Bronchial epithelial cell (primary cell): ENCODE measurements around the gene EN1. TPM values are rescaled to one million over a fixed set of nuclear protein-coding genes. Genes with fewer than 3 reads are reported as not detected.

Experiments used
- DNase-seq: peaks from one replicate; pipeline ENCODE4 v3.0.0-alpha.2; 2010; ENCODE audit warnings: low read depth
- FAIRE-seq: peaks from 2 replicates; lab custom pipeline; 2011; peaks lifted over from hg19 to GRCh38; lab: Jason Lieb, UNC
- H3K27me3 ChIP-seq: 2 replicates; pipeline ENCODE4 v1.5.1; 2011; ENCODE audit warnings: low read length; ENCODE audit not compliant: control insufficient read depth, insufficient read depth
- H3K36me3 ChIP-seq: 2 replicates; pipeline ENCODE4 v1.5.1; 2011; ENCODE audit warnings: low read length; ENCODE audit not compliant: control insufficient read depth, insufficient read depth
- H3K4me3 ChIP-seq: 2 replicates; pipeline ENCODE4 v1.5.1; 2011; ENCODE audit warnings: mild to moderate bottlenecking, low read depth, low read length, control low read depth
- total RNA-seq: library from RNA; depleted of rRNA; stranded (reverse); fragments of >200 nt; gene quantifications from 2 replicates; pipeline ENCODE4 v1.2.1, GENCODE V29; 2014
- TF ChIP-seq, protein P1 (sequence below): IDR thresholded peaks from 2 replicates; pipeline ENCODE4 v1.5.1; 2011; ENCODE audit warnings: mild to moderate bottlenecking, moderate library complexity, low read length, control low read depth, inconsistent platforms; ENCODE audit not compliant: insufficient read depth, severe bottlenecking

Gene EN1
- total RNA-seq, 1 donor from 2014 or later, result not detected

DNA sequence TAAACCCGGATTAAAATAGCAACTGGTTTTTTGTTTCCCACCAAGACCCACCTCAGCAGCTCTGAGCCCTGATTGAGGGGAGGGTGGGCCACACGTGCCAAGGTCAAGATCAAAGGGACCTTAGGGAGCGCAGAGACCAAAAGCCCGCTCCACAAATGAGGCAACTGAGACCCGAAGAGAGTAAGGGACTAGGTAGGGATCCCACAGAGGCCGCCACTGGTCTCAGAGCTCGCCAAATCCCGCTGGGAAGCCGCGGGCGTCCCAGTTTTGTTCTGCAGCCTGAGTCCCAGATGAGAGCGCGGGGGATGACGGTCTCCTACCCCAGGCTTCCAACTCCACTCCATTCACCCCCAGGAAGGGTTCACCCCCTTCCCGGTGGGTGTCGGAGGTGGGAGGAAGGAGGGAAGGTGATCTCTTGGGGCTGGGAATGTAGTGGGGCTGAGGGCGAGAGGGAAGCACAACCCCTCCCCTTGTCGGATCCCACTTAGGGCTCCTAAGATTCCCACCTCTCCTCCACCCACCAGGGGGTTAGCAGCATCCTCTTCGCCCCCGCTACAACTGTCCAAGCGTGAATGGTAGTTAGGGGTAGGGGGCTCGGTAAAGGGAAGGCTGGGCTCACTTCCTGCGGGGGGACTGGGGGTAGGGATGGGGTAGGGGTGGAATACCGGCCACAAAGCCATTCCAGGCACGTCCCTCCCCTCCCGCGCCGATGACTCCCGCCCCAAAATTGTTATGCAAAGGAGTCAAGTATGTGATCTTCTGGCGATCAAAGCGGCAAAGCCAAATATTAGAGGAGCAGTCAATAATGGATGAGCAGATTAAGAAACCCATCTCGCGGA, 7.3 kb upstream of the EN1 start:
- H3K4me3 ChIP-seq, result no peak overlapping the region
- DNase-seq (no peak), FAIRE-seq (no peak)
- TF ChIP-seq, protein P1, sequence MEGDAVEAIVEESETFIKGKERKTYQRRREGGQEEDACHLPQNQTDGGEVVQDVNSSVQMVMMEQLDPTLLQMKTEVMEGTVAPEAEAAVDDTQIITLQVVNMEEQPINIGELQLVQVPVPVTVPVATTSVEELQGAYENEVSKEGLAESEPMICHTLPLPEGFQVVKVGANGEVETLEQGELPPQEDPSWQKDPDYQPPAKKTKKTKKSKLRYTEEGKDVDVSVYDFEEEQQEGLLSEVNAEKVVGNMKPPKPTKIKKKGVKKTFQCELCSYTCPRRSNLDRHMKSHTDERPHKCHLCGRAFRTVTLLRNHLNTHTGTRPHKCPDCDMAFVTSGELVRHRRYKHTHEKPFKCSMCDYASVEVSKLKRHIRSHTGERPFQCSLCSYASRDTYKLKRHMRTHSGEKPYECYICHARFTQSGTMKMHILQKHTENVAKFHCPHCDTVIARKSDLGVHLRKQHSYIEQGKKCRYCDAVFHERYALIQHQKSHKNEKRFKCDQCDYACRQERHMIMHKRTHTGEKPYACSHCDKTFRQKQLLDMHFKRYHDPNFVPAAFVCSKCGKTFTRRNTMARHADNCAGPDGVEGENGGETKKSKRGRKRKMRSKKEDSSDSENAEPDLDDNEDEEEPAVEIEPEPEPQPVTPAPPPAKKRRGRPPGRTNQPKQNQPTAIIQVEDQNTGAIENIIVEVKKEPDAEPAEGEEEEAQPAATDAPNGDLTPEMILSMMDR, result no peak
- H3K27me3 ChIP-seq, result peaks cover 91% of the 10 kb centered on the region
- no peaks in the 10 kb centered on the region for H3K36me3 ChIP-seq

DNA sequence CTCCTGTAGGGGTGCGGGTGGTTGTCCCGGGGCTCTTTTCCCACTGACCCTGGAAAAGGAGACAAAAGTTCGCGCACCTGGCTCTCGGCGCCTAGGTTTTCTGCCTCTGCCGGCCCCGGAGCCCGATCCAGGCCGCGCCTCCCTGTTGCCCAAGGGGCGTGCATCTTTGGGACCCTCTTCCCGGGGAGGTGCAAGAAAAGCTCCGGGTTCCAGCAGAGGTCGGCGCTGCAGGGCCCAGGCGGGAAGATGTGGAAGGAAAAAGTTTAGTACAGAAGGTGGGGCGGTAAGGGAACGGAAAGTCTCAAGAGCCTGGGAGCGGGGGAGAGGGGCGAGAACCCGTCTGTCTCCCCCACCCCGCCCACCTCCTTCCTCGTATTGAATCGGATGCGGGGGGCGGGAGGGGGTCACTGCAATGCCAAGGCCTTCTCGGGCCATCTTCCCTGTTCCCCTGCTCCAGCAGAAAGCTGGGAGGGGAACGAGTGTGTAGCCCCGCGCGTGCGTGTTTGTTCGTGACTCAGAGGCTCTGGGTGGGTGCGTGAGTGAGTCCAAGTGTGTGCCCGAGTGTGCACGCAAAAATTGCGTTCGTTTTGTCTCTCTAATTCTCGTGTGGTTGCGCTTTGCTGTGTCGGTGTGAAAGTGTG, 6.3 kb upstream of the EN1 start:
- no peak for FAIRE-seq
- TF ChIP-seq, protein P1, result no peak

DNA sequence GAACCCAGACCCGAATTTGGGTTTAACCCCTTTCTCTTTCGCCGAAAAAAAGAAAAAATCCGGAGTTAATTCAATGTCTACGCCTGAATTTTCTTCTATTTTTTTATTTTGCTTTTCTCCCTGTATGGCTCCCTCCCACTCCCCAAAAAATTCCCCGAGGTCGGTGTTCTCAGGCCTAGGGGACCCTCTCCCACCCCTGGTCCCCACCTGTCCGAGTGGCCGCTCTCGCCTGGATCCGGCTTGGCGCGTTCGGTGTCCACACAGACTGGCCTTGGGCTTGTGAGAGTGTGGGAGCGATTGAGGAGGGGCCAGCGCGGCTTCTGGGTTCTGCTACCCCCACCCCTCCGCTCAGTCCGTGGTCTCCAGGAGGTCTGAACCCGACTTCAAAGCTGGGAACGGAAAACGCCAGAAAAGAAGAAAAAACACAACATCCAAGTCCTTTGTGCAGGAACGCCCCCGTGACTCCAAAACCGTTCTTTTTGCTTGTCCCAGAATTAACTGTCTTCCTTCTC, 5.7 kb upstream of the EN1 start:
- peaks cover 92% of the 10 kb centered on the region for H3K27me3 ChIP-seq
- no peak overlapping the region for H3K4me3 ChIP-seq
- no peak for FAIRE-seq
- no peak for DNase-seq
- TF ChIP-seq, protein P1, result no peak
- no peaks in the 10 kb centered on the region for H3K36me3 ChIP-seq

More for the DNA sequence above, 6.3 kb upstream of the EN1 start:
- Histone ChIP-seq H3K4me3 (no peak overlapping the region), H3K27me3 (peaks cover 92% of the 10 kb centered on the region), H3K36me3 (no peaks in the 10 kb centered on the region)
- no peak for DNase-seq

DNA sequence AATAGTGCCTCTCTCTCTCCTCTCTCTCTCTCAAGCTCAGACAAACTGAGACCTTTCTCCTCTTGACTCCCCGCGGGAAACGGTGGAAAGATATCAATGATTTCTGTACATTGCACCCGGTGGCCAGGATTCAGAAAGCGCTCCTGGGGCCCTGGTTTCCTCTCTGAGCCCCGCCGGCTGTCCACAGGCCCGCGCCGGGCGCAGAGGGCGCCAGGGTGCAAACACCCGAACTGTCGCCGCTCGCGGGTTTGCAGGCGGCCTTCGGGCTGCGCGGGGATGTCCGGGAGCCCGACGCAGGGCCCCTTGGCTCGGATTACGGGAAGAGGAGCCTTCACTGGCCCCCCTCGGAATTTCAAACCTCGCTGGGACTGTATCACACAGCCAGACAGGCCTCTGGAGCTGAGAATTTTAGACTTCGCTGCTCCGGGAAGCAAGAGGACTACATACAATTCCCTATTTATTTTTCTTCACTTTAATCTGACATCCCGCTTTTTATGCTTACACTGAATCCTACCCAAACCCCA, 5.2 kb upstream of the EN1 start:
- TF ChIP-seq, protein P1, result no peak
- H3K4me3 ChIP-seq, result no peak overlapping the region
- FAIRE-seq (no peak), DNase-seq (no peak)
- no peaks in the 10 kb centered on the region for H3K36me3 ChIP-seq
- H3K27me3 ChIP-seq, result peaks cover 91% of the 10 kb centered on the region

DNA sequence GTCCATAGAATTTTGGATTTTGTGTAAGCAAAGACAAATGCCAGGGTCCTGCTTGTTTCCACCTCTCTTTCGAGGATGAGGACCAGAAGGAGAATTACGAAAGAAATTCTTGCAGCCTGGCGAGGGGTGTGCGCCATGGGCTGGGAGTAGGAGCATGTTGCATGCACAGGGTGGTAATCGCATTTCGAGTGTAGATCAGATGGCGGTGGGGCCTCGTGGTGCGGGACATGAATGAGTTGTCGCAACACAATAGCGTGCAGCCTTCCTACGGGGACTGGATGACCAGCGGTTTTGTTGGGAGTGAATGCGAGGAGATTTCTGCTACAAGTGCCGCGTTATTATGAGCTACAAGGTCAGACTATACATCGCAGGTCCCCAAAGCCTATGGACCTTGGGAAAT, 4.2 kb upstream of the EN1 start:
- no peak for FAIRE-seq
- DNase-seq, result no peak
- Histone ChIP-seq H3K27me3 (peaks cover 86% of the 10 kb centered on the region), H3K36me3 (no peaks in the 10 kb centered on the region), H3K4me3 (no peak overlapping the region)
- TF ChIP-seq, protein P1, result no peak
